GM18861 (cell line): Measurements from ENCODE around the gene KCNE3.
A peak's percentile ranks its signal among the peaks of the same experiment; 100 is the strongest.

ENCODE experiments used
- ATAC-seq: cut with Tn5 transposase; IDR thresholded peaks from one replicate; pipeline ENCODE4 v1.9.1; 2021; ENCODE audit not compliant: unreplicated experiment

The KCNE3 gene, protein sequence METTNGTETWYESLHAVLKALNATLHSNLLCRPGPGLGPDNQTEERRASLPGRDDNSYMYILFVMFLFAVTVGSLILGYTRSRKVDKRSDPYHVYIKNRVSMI

DNA sequence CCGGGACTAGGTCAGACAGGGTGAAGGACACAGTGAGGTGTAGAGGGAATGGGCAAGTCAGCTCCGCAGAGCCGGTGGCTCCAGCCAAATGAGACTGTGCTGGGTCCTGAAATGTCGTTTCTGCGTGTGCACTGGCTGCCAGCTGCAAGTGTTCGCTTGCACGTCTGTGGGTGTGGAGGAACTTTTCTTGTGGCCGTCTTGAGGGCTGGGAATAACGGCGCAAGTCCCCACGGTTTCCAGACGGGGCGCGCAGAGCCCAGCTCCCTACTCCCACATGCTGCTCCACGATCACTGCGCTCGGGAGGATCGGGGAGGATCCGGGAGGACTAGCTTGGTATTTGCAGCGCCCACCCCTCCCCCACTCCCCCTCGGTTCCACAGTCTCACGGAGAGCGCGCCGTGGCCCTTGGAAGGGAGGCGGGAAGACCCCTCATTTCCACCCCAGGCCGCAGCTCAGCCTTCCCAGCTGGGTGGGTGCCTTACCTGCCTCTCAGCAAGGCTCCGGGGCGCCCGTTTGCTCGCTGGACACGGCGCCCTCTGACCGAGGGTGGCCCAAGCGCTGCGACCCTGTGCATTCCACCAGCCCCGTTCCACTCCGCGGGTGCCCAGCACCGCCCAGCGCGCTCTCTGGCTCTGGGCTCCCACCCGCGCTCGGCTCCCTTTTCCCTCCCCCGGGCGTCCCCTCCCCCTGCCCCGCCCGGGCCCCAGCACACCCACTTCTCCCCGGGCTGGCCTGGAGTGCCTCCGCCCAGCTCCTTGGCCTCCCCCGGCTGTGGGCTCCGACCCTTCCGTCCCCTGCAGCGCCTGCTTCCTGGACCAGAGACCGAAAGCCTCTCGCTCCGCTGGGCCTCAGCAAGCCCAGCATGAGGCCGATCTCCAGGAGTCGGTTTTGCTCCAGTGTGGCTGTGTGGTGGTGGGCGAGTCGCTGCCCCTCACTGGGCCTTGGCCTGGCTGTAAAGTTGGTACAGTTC is at the start of gene KCNE3:
KCNE3 (minus strand) TSS at position 634 of the 970 bp plus-strand sequence. CDS start 9,986 bp downstream, outside the sequence.
- ATAC-seq = no peak

- no peak for ATAC-seq
Observed at GRCh38 chr11:74507582-74507981, 40.2 kb upstream of the KCNE3 start.

DNA sequence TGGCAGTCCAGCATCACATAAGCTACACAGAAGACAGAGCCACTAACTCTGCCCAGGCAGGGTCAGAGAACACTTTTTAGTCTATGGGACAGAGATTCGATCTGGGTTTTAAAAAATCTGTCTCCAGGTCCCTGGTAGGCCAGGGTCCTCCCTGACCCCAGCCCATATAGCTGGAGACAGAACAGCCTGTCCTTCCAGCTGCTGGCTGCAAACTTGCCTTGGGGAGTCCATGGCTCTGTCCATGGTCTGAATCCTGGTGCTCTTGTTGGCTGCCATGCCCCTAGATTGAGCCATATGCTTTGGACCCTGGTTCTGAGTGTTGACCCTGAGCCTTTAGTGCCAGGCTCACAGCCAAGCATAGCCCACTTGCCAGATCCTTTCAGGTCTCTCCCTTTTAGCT is 39.5 kb upstream of the KCNE3 start:
- ATAC-seq = no peak

GRCh38 chr11:74505911-74506310 is 38.6 kb upstream of the KCNE3 start:
- no peak for ATAC-seq

DNA sequence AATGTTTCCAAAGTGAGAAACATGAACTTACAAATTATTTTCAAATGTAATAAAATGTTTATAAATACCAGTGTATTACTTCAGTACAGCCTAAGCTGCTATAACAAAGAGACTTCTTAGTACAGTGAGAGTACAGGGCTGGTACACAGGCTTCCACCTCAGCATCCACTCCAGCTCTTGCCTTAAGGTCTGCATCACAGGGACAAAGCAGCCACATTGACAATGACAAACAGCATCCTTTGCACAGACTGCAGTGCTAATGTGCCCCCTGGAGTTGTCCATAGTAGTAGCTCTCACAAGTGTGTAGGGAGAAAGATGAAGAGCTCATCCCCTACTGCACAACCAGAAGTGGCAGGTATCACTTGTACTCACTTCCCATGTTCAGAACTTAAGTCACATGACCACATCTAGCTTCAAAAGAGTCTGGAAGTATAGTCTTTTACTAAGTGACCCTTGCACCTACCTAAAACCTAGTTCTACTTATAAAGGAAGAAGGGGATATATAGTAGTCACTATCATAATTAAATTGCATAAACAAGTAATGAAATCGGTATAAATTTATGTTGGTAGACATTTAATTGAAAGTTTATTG is 36.8 kb upstream of the KCNE3 start:
- no peak for ATAC-seq

DNA sequence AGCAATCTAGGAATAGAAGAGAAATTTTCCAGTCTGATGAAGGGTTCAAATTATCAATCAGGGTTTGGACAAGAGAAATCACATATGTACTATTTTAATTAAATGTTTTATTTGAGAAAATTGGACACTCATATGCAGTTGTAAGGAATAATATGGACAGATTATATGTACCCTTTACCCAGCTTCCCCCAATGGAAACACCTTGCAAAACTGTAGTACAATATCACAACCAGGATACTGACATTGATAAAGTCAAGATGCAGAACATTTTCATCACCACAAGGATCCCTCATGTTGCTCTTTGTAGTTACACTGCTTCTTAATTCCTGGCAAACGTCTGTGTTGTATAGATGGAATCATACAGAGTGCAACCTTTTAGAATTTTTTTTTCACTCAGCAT is 27.6 kb upstream of the KCNE3 start:
- no peak for ATAC-seq

GRCh38 chr11:74493791-74494630 is 26.7 kb upstream of the KCNE3 start:
- ATAC-seq = no peak

DNA sequence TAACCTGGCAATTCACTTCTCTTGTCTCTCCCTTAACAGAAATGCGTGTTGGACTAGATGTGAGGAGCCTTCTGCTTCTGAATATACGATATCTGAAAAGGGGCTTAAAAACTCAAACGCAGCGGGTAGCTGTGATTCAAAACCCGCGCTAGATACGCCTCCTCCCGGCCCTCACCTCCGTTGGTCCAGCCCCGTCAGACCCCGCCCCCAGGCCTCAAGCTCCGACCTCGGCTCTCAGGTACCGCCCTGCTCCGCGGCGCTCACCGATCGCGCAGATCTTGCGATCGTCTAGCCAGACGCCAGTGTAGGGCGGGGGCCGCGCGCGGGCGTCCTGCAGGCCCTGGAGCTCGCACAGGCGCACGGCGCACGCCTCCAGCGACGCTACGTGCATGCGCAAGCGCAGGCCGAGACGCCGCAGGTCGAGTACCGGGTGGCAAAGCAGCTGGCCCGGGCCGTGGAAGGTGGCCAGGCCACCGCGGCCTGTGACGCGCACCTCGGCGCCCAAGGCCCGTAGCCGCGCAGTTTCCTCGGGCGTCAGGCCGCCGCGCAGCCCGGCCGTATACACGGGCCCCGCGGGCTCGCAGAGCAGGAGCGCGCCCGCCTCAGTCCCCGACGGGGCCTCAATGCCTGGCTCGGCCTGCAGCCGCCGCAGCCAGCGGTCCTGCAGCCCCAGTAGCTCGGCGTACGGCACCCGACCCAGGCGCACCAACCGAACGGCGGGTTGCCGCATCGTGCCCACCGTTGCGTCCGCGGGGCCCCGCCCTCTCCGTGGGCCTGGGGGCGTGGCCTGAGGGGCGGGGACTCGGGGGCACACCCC is 25.8 kb upstream of the KCNE3 start, which contains the start of gene LIPT2:
LIPT2 (minus strand) TSS at position 751 of the 817 bp plus-strand sequence; CDS start at position 730, 21 bp downstream.
- peak; percentile 87 for ATAC-seq

DNA sequence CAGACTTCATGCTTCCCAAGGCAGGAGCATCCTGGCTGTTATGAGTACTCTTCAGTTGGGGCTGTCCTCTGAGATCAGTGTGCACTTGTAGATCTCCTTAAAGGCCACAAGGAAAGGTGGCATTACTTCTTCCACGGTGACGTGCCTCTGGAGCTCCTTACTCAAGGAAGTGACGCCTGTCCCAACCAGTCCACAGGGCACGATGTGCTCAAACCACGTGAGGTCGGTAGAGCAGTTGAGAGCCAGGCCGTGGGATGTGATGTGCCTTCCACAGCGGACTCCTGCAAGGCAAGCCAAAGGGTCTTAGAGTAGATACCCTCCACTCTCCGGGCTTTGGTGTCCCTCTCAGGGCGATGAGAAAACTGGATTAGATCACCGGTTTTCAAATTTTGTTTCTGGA is 24.7 kb upstream of the KCNE3 start:
- no peak for ATAC-seq

DNA sequence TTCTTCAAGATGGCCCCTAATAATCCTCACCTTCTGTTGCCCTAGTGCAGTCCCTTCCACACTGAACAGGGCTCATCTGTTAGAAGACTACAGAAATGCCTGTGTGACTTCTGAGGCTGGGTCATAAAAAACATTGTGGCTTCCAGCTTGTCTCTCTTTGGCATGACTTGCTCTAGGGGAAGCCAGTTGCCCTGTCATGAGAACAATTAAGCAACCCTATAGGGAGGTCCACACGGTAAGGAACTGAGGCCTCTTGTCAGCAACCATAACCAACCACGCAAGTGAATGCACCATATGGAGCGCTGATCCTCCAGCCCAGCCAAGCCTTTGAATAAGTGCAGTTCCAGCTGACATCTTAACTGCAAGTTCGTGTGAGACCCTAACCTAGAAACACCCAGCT is 23.6 kb upstream of the KCNE3 start:
- no peak for ATAC-seq

DNA sequence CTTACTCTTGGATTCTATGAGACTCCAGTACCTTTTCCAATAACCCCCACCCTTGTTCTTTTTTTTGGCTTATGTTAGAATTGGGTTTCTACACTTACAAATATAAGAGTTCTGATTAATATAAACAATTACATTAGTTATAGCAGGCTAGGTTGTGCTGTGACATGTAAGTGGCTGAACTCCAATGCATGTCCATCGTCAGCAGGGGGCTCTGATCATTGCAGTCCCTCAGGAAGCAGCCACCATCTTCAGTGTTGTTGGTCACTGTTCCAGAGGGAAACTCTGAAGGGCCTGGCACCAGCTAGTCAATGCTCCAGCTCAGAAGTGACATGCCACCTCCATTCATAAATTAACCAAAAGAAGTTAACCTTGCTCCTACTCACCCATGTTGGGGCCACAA is 20.5 kb upstream of the KCNE3 start:
- ATAC-seq = no peak

DNA sequence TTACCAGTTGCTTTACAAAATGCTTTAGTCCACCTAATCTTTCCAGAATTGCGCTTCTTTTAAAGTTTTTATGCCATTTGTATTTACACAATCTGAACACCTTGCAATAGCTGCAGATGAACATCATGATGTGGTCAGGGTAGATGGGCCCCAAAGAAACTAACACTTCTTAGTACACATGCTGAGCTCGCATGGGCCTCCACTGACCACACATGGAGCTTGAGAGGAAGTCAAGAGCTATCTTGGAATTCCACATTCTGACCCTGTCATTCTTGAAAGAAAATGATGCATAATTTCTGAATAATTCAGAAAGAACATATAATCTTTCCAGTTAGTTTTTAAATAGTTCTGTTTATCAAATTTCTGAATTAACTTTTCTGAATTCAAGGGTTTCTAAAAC is 18.5 kb upstream of the KCNE3 start:
- no peak for ATAC-seq

- no peak for ATAC-seq
Observed at GRCh38 chr11:74480688-74481417, 13.5 kb upstream of the KCNE3 start.

GRCh38 chr11:74479732-74480123 is 12.4 kb upstream of the KCNE3 start:
- no peak for ATAC-seq

- ATAC-seq = no peak
Observed at GRCh38 chr11:74478877-74479731, 11.8 kb upstream of the KCNE3 start.

- ATAC-seq = no peak
Observed at GRCh38 chr11:74476536-74476935, 9.2 kb upstream of the KCNE3 start.

DNA sequence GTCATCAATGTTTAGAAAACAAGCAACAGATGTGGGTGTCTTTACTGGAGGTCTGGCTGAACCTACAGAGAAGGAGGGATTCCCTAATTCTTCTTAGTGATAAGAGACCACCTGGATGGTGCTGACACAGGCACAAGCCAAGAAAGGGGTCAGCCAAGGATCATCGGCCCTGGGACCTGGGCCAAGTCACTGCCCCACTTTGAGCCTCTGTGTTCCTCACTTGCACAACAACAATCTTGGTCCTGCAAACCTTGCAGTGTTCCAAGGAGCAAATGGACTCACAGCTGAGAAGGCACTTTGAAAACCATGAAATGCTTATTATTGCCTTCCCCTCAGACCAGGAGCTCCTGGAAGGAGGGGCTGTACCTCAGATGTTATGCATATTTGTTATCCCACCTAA is 7.0 kb upstream of the KCNE3 start:
- ATAC-seq = no peak

DNA sequence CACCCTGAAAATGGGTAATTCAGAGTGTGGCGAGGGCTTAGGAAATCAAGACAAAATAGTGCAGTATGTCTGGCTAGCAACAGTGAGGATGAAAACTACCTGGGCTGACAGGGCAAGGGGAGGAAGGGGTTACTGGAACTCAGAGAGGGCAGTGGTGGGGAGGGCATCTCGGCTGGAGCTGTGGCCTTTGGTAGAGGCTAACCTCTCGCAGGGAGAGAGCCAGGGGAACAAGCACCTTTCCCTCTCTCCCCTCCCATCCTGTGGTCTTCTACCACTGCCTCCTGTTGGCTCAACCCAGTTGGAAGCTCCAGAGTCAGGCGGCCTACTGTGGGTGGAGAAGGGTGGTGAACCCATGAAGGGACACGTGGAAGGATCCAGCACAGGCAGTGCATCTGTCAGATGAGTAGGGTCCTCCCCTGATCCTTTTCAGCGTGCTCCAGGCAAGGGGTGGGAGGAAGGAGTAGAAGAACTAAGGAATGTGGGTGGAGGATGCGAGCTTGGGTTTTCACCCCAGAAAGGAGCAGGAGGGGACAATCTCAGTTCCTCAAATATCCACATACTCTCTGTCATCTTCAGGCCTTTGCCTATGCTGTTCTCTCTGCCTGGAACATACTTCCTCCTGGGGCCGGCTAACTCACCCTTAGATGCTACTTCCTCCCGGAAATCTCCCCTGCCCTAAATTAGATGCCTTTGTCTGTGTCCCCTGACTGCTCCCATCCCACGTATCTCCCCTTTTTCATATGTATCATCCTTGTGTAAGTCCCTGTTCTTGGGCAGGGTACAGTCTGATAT is 6.2 kb upstream of the KCNE3 start:
- ATAC-seq = no peak
